Sigmoid colon (tissue), 4 donors: Measurements from ENCODE around the gene TMEM14C.

Experiments
- EP300 ChIP-seq, 4 donors: sonication (generic); formaldehyde crosslinking; IDR thresholded peaks; one replicate each; pipeline ENCODE4 v1.6.1; 2017; ENCODE audit warnings: antibody characterized with exemption in 4 of 4
- POLR2A ChIP-seq, 2 donors: fragments of 450-650 bp; IDR thresholded peaks; one replicate each; pipeline ENCODE4 v1.6.1; 2016; ENCODE audit warnings: antibody characterized with exemption in 2 of 2, mild to moderate bottlenecking in 2 of 2, moderate library complexity in 2 of 2
- POLR2AphosphoS5 ChIP-seq, 4 donors: sonication (generic); formaldehyde crosslinking; IDR thresholded peaks; one replicate each; pipeline ENCODE4 v1.6.1; 2017; ENCODE audit warnings: antibody characterized with exemption in 4 of 4
- TF ChIP-seq, protein P1 (sequence below), 4 experiments: fragments of 450-650 bp in 3 of 4; fragments of 200-600 bp in 1 of 4; IDR thresholded peaks; one replicate each; pipeline ENCODE4 v1.5.1; 2016 to 2019; ENCODE audit warnings: antibody characterized with exemption in 4 of 4, mild to moderate bottlenecking in 3 of 4, moderate library complexity in 2 of 4

DNA sequence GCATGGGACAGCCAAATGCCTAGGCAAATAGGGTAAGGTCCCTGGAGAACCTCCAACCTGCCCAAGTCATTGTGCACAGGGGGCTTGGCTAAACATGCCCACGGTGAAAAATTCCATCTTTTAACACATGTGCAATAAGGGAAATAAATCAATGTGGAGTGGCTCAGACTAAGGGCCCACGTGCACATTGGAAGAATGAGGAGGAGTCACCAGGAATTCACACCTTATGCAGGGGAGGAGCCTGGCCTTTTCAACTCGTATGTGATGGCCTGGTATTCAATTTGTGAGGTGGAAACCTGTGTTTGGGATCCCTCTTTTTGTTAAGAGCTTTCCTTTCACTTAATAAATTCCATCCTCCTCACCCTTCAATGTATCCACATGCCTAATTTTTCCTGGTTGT, 41.1 kb upstream of the TMEM14C start:
- TF ChIP-seq, protein P1, sequence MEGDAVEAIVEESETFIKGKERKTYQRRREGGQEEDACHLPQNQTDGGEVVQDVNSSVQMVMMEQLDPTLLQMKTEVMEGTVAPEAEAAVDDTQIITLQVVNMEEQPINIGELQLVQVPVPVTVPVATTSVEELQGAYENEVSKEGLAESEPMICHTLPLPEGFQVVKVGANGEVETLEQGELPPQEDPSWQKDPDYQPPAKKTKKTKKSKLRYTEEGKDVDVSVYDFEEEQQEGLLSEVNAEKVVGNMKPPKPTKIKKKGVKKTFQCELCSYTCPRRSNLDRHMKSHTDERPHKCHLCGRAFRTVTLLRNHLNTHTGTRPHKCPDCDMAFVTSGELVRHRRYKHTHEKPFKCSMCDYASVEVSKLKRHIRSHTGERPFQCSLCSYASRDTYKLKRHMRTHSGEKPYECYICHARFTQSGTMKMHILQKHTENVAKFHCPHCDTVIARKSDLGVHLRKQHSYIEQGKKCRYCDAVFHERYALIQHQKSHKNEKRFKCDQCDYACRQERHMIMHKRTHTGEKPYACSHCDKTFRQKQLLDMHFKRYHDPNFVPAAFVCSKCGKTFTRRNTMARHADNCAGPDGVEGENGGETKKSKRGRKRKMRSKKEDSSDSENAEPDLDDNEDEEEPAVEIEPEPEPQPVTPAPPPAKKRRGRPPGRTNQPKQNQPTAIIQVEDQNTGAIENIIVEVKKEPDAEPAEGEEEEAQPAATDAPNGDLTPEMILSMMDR (IDR thresholded peaks at IDR 0.05), result no peak
- TF ChIP-seq EP300 (IDR thresholded peaks at IDR 0.05) (no peak), POLR2AphosphoS5 (IDR thresholded peaks at IDR 0.05) (no peak), POLR2A (IDR thresholded peaks at IDR 0.05) (no peak)
